Urinary bladder (tissue), 4 donors: ENCODE results near the gene BANF2. TPM values are rescaled to one million over a fixed set of nuclear protein-coding genes. Genes with fewer than 3 reads are reported as not detected.

Experiments used
- DNase-seq: peaks from one replicate; pipeline ENCODE4 v3.0.0-alpha.2; 2015; ENCODE audit errors: extremely low spot score
- H3K27ac ChIP-seq: one replicate; pipeline ENCODE4 v1.5.1; 2013; ENCODE audit warnings: low read depth, mild to moderate bottlenecking, moderate library complexity
- H3K36me3 ChIP-seq: one replicate; pipeline ENCODE4 v1.6.1; 2013; ENCODE audit warnings: mild to moderate bottlenecking, moderate library complexity; ENCODE audit not compliant: insufficient read depth
- H3K4me1 ChIP-seq: one replicate; pipeline ENCODE4 v1.6.1; 2013; ENCODE audit warnings: mild to moderate bottlenecking, moderate library complexity; ENCODE audit not compliant: insufficient read depth
- H3K4me3 ChIP-seq: one replicate; pipeline ENCODE4 v1.5.1; 2013; ENCODE audit warnings: low read depth, low read length
- WGBS: extraction: QIAGEN DNeasy Blood & Tissue Kit; methylation state at CpG from one replicate; pipeline ENCODE4 v1.1.7; 2013; 5-methylcytosine and 5-hydroxymethylcytosine counted together
- polyA plus RNA-seq: library from polyadenylated mRNA; stranded (reverse); fragments of 200-250 nt; gene quantifications from one replicate; pipeline ENCODE4 v1.2.3, GENCODE V29; 2013
- total RNA-seq: library from RNA; depleted of rRNA; stranded (reverse); fragments of >200 nt; gene quantifications from one replicate; pipeline ENCODE4 v1.2.3, GENCODE V29; 2014
- donor health status: healthy with polysubstance abuse.
- donor health status: healthy.

Gene BANF2
- total and polyA plus RNA-seq, 2 donors = not detected

DNA sequence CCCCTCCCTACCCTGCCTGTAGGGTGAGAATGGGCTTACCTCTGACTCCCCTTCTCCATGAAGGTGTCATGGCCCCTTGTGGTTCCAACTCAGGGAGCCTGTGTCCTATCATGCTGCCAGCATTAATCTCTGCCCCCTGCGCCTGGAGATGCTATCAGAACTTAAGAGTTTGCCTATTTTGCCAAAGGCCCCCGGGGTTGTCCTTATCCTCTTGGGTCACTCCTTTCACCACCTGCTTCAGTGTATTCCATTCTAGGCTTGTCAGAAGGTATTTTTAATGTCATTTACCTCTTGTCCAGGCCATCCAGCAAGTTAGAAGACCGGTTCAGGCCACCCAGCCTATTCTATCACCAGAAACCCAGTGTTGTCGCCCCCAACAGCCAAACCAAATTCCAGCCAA lies 28.2 kb upstream of the BANF2 start:
- Histone ChIP-seq H3K4me3 (no peak overlapping the region), H3K4me1 (no peaks in the 10 kb centered on the region), H3K36me3 (no peaks in the 10 kb centered on the region), H3K27ac (no peak overlapping the region)
- DNase-seq = no peak
- 83% methylated on average over 4 of the region's 4 CpGs for WGBS

GRCh38 chr20:17673084-17673483 lies 26.7 kb upstream of the BANF2 start:
- Histone ChIP-seq H3K4me3 (no peak overlapping the region), H3K27ac (no peak overlapping the region), H3K4me1 (no peaks in the 10 kb centered on the region), H3K36me3 (no peaks in the 10 kb centered on the region)
- no peak for DNase-seq
- 81% methylated on average over 7 of the region's 7 CpGs for WGBS

DNA sequence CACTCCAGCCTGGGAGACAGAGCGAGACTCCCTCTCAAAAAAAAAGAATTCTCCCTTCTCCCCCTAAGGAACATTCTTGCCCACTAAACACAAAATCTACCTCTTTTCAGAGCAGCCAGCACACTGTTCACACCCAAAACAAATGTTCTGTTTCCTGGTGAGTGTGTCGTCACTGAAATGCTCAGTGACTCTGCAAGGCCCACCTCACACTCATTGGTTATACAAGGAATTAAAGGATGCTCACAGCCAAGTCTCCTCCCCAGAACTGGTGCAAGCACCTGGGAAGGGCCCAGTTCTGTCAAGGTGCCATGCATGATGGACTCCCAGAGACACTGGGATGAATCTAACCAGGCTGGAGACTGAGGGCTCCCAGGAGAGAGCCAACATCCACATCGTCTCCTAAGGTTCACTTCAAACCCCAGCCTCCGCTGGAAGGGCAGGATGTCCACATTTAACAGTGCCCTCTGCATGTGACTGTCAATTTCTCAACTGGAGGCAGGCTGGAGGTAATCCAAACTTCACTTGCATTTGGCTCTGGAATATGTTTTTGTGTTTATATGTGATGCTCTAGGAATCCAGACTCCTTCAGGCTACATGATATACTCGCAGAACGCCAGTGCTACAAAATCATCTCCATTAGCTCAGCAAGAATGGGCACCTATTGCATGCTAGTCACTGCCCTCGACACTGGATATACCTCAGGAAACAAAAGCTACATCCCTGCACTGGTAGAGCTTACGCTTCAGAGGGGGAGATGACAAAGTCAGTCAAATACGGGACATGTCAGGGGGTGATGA lies 24.8 kb upstream of the BANF2 start:
- Histone ChIP-seq H3K4me3 (no peak overlapping the region), H3K27ac (no peak overlapping the region), H3K4me1 (no peaks in the 10 kb centered on the region), H3K36me3 (no peaks in the 10 kb centered on the region)
- WGBS = 54% methylated on average over 9 of the region's 9 CpGs
- DNase-seq = no peak

DNA sequence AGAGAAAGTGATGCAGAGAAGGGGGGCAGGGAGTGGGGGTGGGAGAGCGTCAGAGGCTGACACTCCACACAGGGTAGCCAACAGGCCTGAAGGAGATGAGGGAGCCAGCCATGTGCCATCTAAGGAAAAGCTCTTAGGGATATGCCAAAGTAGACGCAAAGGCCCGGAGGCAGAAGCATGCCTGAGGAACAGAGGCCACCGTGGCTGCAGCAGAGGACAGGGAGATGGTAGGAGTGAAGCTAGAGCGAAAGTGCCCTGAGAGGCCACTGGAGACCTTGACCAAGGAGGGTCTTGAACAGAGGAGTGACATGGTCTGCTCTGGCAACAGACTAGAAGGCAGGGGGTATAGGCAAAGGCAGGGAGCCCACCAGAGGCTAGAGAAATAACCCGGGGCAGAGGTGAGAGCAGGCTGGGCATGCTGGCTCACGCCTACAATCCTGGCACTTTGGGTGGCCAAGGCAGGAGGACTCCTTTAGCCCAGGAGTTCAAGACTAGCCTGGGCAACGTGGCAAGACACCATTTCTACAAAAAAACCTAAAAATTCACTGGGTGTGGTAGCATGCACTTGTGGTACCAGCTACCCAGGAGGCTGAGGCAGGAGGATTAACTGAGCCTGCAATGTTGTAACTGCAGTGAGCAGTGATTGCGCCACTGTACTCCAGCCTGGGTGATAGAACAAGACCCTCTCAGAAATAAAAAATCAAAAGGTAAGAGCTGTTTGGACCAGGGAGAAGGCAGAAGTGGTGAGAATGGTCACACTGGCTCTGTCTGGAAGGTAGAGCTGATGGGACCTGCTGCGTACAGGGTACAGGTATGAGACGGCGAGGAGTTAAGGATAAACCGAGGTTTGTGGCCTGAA lies 24.0 kb upstream of the BANF2 start:
- no peaks in the 10 kb centered on the region for H3K4me1 ChIP-seq
- 74% methylated on average over 13 of the region's 13 CpGs for WGBS
- H3K27ac ChIP-seq = no peak overlapping the region

DNA sequence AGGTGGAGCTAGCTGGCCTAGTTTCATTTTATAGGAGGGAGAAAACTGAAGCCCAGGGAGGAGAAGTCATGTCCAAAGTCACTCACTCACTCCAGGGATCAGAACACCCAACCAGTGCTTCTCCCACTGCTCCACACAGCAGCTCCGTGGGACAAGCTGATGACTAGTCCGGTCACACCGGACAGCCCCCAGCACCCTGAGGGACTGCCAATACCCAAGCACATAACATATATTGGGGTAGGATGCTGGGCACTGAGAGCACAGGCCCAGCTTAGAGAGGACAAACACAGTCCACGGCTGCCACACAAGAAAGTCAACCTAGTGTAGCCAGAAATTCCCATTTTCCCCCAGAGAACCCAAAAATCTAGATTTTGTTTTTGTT lies 23.4 kb upstream of the BANF2 start:
- peak overlapping the region; percentile 42 for H3K27ac ChIP-seq
- no peak overlapping the region for H3K4me3 ChIP-seq
- no peaks in the 10 kb centered on the region for H3K36me3 ChIP-seq
- no peaks in the 10 kb centered on the region for H3K4me1 ChIP-seq
- DNase-seq = no peak
- WGBS = 79% methylated on average over 4 of the region's 4 CpGs

More for the DNA sequence above, 24.0 kb upstream of the BANF2 start:
- Histone ChIP-seq H3K36me3 (no peaks in the 10 kb centered on the region), H3K4me3 (no peak overlapping the region)
- no peak for DNase-seq

DNA sequence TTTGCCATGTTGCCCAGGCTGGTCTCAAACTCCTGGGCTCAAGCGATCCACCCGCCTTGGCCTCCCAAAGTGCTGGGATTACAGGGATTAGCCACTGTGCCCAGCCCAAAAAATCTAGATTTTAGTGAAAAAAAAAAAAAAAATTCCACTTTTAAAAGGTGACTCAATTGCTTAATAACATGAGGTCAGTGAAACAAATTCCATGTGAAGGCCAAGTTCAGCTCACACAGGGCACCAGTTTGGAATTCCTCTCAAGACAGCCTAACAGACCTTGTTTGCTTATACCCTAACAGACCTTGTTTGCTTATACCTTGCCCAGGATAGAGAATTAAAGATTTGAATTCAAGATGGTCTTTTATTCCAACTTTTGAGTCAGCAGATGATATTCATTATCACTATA lies 22.8 kb upstream of the BANF2 start:
- Histone ChIP-seq H3K27ac (no peak overlapping the region), H3K36me3 (no peaks in the 10 kb centered on the region), H3K4me1 (no peaks in the 10 kb centered on the region), H3K4me3 (no peak overlapping the region)
- WGBS = 77% methylated on average over 2 of the region's 2 CpGs
- DNase-seq = no peak

GRCh38 chr20:17678295-17678694 lies 21.5 kb upstream of the BANF2 start:
- Histone ChIP-seq H3K36me3 (no peaks in the 10 kb centered on the region), H3K4me1 (no peaks in the 10 kb centered on the region), H3K4me3 (no peak overlapping the region), H3K27ac (no peak overlapping the region)
- no peak for DNase-seq
- WGBS = 74% methylated on average over 2 of the region's 2 CpGs

GRCh38 chr20:17678886-17679285 lies 20.9 kb upstream of the BANF2 start:
- 75% methylated on average over 3 of the region's 3 CpGs for WGBS
- DNase-seq = no peak
- no peaks in the 10 kb centered on the region for H3K36me3 ChIP-seq
- no peak overlapping the region for H3K27ac ChIP-seq
- H3K4me3 ChIP-seq = no peak overlapping the region
- H3K4me1 ChIP-seq = no peaks in the 10 kb centered on the region

- DNase-seq = no peak
- no peaks in the 10 kb centered on the region for H3K36me3 ChIP-seq
- H3K4me1 ChIP-seq = no peaks in the 10 kb centered on the region
- peak overlapping the region; percentile 92 for H3K4me3 ChIP-seq
- WGBS = 18% methylated on average over 27 of the region's 27 CpGs
- H3K27ac ChIP-seq = peak overlapping the region; percentile 83
Measured at GRCh38 chr20:17679941-17680835, 19.6 kb upstream of the BANF2 start.

GRCh38 chr20:17680836-17681725 lies 18.7 kb upstream of the BANF2 start:
- WGBS = under 1% methylated on average over 110 of the region's 110 CpGs
- Histone ChIP-seq H3K27ac (peak overlapping the region; percentile 89), H3K36me3 (no peaks in the 10 kb centered on the region), H3K4me1 (no peaks in the 10 kb centered on the region), H3K4me3 (peak overlapping the region; percentile 92)
- DNase-seq = no peak

DNA sequence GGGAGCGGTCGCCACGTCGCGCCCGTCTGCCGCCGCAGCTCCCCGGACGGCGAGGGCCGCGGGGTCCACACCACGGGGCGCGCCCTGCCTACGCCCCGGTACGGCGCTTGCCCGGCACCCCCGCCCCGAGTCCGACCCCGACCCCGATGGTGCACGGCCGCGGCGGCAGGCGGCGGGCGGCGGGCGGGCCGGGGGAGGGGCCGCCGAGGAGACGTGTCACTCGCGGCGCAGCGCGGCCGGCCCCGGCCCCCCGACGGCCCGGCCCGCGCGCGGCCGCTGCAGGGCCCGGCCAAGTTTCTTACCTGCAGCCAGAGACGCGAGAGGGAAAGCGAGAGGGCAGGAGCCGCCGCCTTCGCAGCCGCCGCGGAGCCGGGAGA lies 18.1 kb upstream of the BANF2 start:
- under 1% methylated on average over 65 of the region's 65 CpGs for WGBS
- Histone ChIP-seq H3K36me3 (no peaks in the 10 kb centered on the region), H3K4me3 (peak overlapping the region; percentile 92), H3K4me1 (no peaks in the 10 kb centered on the region), H3K27ac (peak overlapping the region; percentile 89)
- DNase-seq = no peak

DNA sequence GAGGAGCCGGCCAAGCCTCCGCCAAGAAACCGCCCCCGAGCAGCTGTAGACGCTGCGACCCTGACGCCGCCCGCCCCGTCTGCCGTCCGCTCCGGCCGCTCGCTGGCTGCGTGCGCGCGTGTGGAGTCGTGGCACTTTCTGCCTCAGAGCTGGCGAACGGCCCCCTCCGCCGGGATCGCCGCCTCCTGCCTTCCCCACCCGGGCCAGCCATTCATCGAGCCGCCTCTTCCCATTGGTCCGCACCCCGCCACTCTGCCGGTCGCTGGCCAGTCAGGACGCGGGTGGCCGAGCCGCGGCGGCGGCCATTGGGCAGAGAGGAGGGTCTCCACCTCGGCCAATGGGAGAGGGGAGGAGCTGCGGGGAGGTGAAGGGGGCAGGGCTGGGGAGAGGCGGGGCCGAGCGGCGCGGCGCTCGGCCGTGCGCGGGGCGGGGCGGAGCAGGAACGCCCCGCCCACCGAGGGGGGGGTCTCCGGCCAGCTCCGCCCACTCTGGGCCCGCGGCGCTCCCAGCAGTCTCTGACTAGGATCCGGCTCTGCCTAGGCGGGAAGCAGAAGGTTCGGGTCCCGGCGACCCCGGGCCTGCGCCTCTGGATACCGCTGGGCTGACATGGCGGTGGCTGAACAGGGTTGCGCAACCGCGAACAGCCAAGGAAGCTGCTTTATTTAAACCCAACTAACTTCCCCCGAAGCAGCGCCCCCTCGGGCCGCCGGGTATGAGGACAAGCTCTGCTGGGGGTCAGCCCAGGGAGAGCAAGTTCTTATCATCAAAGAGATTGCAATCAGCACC lies 17.5 kb upstream of the BANF2 start, which contains the start of gene RRBP1:
Gene RRBP1, minus strand, starts transcription at position 140 of the 786 bp plus-strand sequence. CDS start 21,735 bp downstream, outside the sequence.
- no peaks in the 10 kb centered on the region for H3K36me3 ChIP-seq
- under 1% methylated on average over 79 of the region's 79 CpGs for WGBS
- DNase-seq = peak; percentile 92

More for the DNA sequence above, 17.5 kb upstream of the BANF2 start, which contains the start of gene RRBP1:
- H3K4me3 ChIP-seq = peak within 1 kb of the TSS; percentile 92
- H3K27ac ChIP-seq = peak within 1 kb of the TSS; percentile 89
- H3K4me1 ChIP-seq = no peaks in the 10 kb centered on the region
